AG10803 (cell line): ENCODE results near the gene CCDC188.

Experiments used
- DNase-seq: peaks from one replicate; pipeline ENCODE4 v3.0.0; 2010; ENCODE audit warnings: low read depth
- H3K4me3 ChIP-seq: 2 replicates; pipeline ENCODE4 v1.5.1; 2011; ENCODE audit warnings: mild to moderate bottlenecking, low read length, control low read depth
- TF ChIP-seq, protein P1 (sequence below): conservative IDR thresholded peaks from 2 replicates; pipeline ENCODE4 v1.5.1; 2011; ENCODE audit warnings: mild to moderate bottlenecking, low read length, control low read depth, inconsistent platforms

CCDC188 gene

GRCh38 chr22:20101638-20102037 lies 49.2 kb downstream of the CCDC188 start:
- H3K4me3 ChIP-seq, result no peak overlapping the region
- TF ChIP-seq, protein P1, sequence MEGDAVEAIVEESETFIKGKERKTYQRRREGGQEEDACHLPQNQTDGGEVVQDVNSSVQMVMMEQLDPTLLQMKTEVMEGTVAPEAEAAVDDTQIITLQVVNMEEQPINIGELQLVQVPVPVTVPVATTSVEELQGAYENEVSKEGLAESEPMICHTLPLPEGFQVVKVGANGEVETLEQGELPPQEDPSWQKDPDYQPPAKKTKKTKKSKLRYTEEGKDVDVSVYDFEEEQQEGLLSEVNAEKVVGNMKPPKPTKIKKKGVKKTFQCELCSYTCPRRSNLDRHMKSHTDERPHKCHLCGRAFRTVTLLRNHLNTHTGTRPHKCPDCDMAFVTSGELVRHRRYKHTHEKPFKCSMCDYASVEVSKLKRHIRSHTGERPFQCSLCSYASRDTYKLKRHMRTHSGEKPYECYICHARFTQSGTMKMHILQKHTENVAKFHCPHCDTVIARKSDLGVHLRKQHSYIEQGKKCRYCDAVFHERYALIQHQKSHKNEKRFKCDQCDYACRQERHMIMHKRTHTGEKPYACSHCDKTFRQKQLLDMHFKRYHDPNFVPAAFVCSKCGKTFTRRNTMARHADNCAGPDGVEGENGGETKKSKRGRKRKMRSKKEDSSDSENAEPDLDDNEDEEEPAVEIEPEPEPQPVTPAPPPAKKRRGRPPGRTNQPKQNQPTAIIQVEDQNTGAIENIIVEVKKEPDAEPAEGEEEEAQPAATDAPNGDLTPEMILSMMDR, result no peak
- no peak for DNase-seq

DNA sequence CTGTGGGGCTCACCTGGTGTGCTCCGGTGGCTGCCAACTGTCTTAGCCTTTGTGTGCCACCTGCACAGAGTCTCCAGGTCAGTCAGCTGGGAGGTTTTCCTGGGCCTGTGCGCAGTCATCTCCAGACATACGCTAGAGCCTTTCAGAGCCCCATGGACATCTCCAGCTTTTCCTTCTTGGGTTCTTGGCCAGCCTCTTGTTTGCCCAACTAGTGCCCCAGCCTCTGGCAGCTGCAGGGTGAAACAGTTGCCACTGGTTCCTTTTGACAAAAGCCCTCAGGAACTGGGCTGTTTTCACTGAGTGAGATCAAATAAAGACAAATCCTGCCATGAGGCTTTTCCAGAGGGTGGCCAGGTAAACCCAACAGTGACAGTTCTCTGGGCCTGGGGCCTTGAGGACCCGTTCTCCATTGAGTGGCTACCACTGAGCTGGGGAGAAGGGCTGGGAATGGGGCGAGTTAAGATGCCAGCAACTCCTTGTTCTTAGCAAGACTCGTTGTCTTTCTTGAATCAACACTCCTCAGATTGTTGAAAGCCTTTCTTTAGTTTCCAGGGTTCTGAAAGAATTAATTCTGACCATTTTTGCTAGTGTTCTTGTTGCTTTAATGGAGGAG lies 51.6 kb downstream of the CCDC188 start:
- H3K4me3 ChIP-seq, result no peak overlapping the region
- TF ChIP-seq, protein P1, result no peak
- no peak for DNase-seq
